Chondrocyte (in vitro differentiated cells): ENCODE data around the gene LLGL2. TPM values are rescaled to one million over a fixed set of nuclear protein-coding genes. Genes with fewer than 3 reads are reported as not detected.

Experiments
- DNase-seq: peaks from one replicate; pipeline ENCODE4 v3.0.0; 2021; ENCODE audit warnings: mixed read lengths, low spot score
- H3K27ac Mint-ChIP-seq: one replicate; pipeline ENCODE4 v1.8.0; 2021; ENCODE audit warnings: mild to moderate bottlenecking, moderate library complexity, mixed read lengths; ENCODE audit not compliant: unreplicated experiment
- H3K27me3 Mint-ChIP-seq: 2 replicates; pipeline ENCODE4 v1.8.0; 2021; ENCODE audit warnings: low read depth, mixed read lengths
- H3K36me3 Mint-ChIP-seq: 2 replicates; pipeline ENCODE4 v1.8.0; 2021; ENCODE audit warnings: low read depth, mixed read lengths
- H3K4me1 Mint-ChIP-seq: 2 replicates; pipeline ENCODE4 v1.8.0; 2021; ENCODE audit warnings: low read depth, mild to moderate bottlenecking, mixed read lengths
- H3K4me3 Mint-ChIP-seq: one replicate; pipeline ENCODE4 v1.8.0; 2021; ENCODE audit warnings: mild to moderate bottlenecking, moderate library complexity, mixed read lengths; ENCODE audit not compliant: unreplicated experiment
- H3K9me3 Mint-ChIP-seq: 2 replicates; pipeline ENCODE4 v1.8.0; 2021; ENCODE audit warnings: low read depth, mixed read lengths
- total RNA-seq: library from RNA; stranded (reverse); gene quantifications from 3 replicates; pipeline ENCODE4 v1.2.1, GENCODE V29; 2021
- TF ChIP-seq, protein P1 (sequence below): fragments of 200-600 bp; sonication (generic); IDR thresholded peaks from 2 replicates; pipeline ENCODE4 v1.5.0; 2021; ENCODE audit warnings: antibody characterized with exemption, mild to moderate bottlenecking, moderate library complexity

Gene LLGL2
- total RNA-seq, 1 donor from 2014 or later, result 1.8 TPM

DNA sequence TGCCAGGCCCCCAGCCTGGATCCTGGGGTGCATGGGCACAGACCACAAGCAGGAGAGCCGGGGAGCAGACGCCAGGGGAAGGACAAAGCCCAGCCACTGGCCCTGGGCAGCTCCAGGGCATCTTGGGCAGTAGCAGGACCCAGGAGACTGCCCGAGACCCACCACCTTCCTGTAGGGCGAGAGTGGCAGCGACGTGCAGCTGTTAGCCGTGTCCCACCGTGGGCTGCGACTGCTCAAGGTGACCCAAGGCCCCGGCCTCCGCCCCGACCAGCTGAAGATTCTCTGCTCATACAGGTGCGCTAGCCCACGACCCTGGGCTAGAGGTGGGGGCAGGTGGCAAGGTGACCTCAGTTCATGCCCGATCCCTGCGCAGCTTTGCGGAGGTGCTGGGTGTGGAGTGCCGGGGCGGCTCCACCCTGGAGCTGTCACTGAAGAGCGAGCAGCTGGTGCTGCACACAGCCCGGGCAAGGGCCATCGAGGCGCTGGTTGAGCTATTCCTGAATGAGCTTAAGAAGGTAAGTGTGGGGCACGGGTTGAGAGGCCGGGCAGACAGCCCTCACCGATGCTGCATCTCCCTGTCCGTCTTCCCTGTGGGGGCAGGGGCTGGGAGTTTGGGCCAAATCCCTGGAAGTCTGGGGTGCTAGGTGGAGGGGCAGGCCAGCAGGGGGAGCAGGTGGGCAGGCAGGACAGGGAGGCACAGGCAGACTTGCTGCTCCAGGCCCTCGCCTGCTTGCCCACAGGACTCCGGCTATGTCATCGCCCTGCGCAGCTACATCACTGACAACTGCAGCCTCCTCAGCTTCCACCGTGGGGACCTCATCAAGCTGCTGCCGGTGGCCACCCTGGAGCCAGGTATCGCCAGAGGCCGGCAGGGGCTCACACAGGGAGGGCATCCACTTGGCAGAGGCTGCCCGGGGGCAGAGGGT is 94.3 kb downstream of the LLGL2 start:
- no peaks in the 10 kb centered on the region for H3K9me3 Mint-ChIP-seq
- H3K36me3 Mint-ChIP-seq, result no peaks in the 10 kb centered on the region
- TF ChIP-seq, protein P1, sequence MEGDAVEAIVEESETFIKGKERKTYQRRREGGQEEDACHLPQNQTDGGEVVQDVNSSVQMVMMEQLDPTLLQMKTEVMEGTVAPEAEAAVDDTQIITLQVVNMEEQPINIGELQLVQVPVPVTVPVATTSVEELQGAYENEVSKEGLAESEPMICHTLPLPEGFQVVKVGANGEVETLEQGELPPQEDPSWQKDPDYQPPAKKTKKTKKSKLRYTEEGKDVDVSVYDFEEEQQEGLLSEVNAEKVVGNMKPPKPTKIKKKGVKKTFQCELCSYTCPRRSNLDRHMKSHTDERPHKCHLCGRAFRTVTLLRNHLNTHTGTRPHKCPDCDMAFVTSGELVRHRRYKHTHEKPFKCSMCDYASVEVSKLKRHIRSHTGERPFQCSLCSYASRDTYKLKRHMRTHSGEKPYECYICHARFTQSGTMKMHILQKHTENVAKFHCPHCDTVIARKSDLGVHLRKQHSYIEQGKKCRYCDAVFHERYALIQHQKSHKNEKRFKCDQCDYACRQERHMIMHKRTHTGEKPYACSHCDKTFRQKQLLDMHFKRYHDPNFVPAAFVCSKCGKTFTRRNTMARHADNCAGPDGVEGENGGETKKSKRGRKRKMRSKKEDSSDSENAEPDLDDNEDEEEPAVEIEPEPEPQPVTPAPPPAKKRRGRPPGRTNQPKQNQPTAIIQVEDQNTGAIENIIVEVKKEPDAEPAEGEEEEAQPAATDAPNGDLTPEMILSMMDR, result peak; percentile 78
- no peaks in the 10 kb centered on the region for H3K27me3 Mint-ChIP-seq
- no peak for DNase-seq
- peaks cover 2% of the 10 kb centered on the region for H3K4me1 Mint-ChIP-seq
- no peak overlapping the region for H3K27ac Mint-ChIP-seq
- no peak overlapping the region for H3K4me3 Mint-ChIP-seq

DNA sequence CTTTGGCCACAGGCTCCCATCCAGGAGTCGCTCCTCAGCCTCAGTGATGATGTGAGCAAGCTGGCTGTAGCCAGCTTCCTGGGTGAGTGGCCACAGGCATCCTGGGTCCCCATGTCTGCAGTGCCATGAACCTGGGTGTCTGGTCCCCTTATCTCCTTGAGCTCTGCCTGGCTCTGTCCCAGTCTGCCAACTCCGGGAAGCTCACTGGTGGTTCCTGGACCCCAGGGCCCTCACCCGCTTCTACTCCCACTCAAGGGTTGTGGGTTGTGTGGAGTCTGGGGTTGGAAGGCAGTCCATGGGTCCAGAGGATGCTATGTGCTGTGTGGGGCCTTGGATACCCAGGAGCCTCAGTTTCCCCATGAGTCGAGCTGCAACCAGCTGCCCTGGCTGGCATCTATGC is 96.0 kb downstream of the LLGL2 start:
- DNase-seq, result no peak
- no peaks in the 10 kb centered on the region for H3K36me3 Mint-ChIP-seq

DNA sequence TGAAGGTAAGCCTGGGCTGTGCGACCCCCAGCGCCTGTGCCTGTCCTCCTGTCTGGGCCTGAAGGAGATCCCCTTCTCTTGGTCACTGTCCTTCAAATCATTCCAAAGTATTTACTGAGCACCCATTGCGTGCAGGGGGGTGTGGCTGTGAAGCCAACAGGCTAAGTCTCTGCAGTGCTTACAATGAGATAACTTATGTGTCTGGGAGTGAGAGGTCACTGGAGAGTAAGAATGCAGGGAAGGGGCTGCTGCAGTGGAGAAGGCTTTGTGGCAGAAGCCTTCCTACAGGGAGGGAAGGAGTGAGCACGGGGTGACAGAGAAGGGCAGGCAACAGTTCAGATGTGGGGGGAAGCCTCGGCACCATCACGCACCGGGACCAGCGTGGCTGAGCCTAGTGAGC is 96.6 kb downstream of the LLGL2 start:
- H3K4me1 Mint-ChIP-seq, result peaks cover 2% of the 10 kb centered on the region
- H3K4me3 Mint-ChIP-seq, result no peak overlapping the region
- no peaks in the 10 kb centered on the region for H3K36me3 Mint-ChIP-seq
- no peaks in the 10 kb centered on the region for H3K27me3 Mint-ChIP-seq
- no peak overlapping the region for H3K27ac Mint-ChIP-seq
- DNase-seq, result no peak
- TF ChIP-seq, protein P1, result no peak
- H3K9me3 Mint-ChIP-seq, result no peaks in the 10 kb centered on the region

More for the DNA sequence above, 96.0 kb downstream of the LLGL2 start:
- Mint-ChIP-seq H3K9me3 (no peaks in the 10 kb centered on the region), H3K27me3 (no peaks in the 10 kb centered on the region), H3K4me3 (no peak overlapping the region), H3K4me1 (peaks cover 2% of the 10 kb centered on the region), H3K27ac (no peak overlapping the region)
- TF ChIP-seq, protein P1, result no peak

DNA sequence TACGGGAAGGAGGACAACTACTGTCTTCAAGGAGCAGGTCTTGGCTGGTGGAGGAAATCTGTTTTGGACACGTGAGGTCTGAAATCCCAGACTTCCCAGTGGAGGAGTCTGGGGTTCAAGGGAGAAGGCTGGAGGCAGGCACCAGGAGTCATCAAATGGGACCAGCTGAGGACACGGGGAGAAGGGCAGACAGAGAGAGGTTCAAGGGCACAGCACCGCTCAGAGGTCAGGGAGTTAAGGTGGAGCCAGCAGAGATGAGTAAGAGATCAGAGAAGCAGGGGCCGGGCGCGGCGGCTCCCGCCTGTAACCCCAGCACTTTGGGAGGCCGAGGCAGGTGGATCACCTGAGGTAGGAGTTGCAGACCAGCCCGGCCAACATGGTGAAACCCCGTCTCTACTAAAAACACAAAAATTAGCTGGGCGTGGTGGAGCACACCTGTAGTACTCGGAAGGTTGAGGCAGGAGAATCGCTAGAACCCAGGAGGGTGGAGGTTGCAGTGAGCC is 97.3 kb downstream of the LLGL2 start:
- Mint-ChIP-seq H3K4me1 (peaks cover 2% of the 10 kb centered on the region), H3K27ac (no peak overlapping the region), H3K9me3 (no peaks in the 10 kb centered on the region)

DNA sequence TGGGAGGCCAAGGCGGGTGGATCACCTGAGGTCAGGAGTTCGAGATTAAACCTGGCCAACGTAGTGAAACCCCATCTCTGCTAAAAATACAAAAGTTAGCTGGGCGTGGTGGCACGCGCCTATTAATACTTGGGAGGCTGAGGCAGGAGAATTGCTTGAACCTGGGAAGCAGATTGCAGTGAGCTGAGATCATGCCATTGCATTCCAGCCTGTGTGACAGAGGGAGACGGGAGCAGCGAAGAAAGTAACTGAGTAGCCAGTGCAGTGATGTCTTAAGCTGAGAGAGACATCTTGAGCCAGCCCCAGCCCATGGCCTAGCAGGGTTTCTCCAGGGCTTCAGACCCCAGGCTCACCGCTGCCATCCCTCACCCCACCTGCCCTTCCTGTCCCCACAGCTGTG is 97.9 kb downstream of the LLGL2 start:
- TF ChIP-seq, protein P1, result no peak
- Mint-ChIP-seq H3K36me3 (no peaks in the 10 kb centered on the region), H3K4me3 (no peak overlapping the region), H3K4me1 (peaks cover 2% of the 10 kb centered on the region), H3K27ac (no peak overlapping the region), H3K9me3 (no peaks in the 10 kb centered on the region), H3K27me3 (no peaks in the 10 kb centered on the region)
- DNase-seq, result no peak

More for the DNA sequence above, 97.3 kb downstream of the LLGL2 start:
- DNase-seq, result no peak
- TF ChIP-seq, protein P1, result no peak
- H3K4me3 Mint-ChIP-seq, result no peak overlapping the region
- no peaks in the 10 kb centered on the region for H3K36me3 Mint-ChIP-seq
- no peaks in the 10 kb centered on the region for H3K27me3 Mint-ChIP-seq
